CD14-positive monocyte (primary cell): ENCODE measurements around the gene SIAH3. TPM values are rescaled to one million over a fixed set of nuclear protein-coding genes. Genes with fewer than 3 reads are reported as not detected.

Experiments used
- DNase-seq, 3 donors: peaks; one replicate each; pipeline ENCODE4 v3.0.0-alpha.2; 2011 to 2022
- H2AFZ ChIP-seq: 2 replicates; pipeline ENCODE4 v1.6.0; 2012; ENCODE audit warnings: mild to moderate bottlenecking, low read depth, low read length, inconsistent platforms; ENCODE audit not compliant: insufficient read depth, poor library complexity, severe bottlenecking
- H3K27ac ChIP-seq, 2 donors: 1 replicate in 1 of 2; 2 replicates in 1 of 2; pipeline ENCODE4 v1.5.1; 2012 to 2013; ENCODE audit warnings: low read length in 2 of 2, control low read depth in 1 of 2, inconsistent platforms in 1 of 2, low read depth in 1 of 2, mild to moderate bottlenecking in 1 of 2
- H3K27me3 ChIP-seq, 2 donors: one replicate each; pipeline versions ENCODE4 v1.6.0 to v1.6.1; 2011 to 2013; ENCODE audit warnings: low read length in 2 of 2; ENCODE audit not compliant: control insufficient read depth in 2 of 2, insufficient read depth in 2 of 2
- H3K36me3 ChIP-seq, 2 donors: replicated peaks in 1 of 2; 1 replicate in 1 of 2; 2 replicates in 1 of 2; pipeline versions ENCODE4 v1.5.1 to v1.6.1; 2012 to 2013; ENCODE audit warnings: low read length in 2 of 2, control low read depth in 1 of 2, inconsistent platforms in 1 of 2, mild to moderate bottlenecking in 1 of 2; ENCODE audit not compliant: insufficient read depth in 2 of 2, control insufficient read depth in 1 of 2
- H3K4me1 ChIP-seq, 2 donors: 1 replicate in 1 of 2; 2 replicates in 1 of 2; pipeline versions ENCODE4 v1.5.1 to v1.6.1; 2012 to 2013; ENCODE audit warnings: low read length in 2 of 2, control low read depth in 1 of 2, inconsistent platforms in 1 of 2, mild to moderate bottlenecking in 1 of 2, moderate library complexity in 1 of 2; ENCODE audit not compliant: insufficient read depth in 2 of 2, control insufficient read depth in 1 of 2
- H3K4me2 ChIP-seq: replicated peaks from 2 replicates; pipeline ENCODE3; 2012; ENCODE audit warnings: low read length, moderate library complexity, mild to moderate bottlenecking; ENCODE audit not compliant: poor library complexity, severe bottlenecking; ENCODE audit errors: extremely low read depth
- H3K4me3 ChIP-seq, 3 experiments: fragments of 200-600 bp in 1 of 3; sonication (generic) in 1 of 3; replicated peaks in 1 of 3; 1 replicate in 2 of 3; 2 replicates in 1 of 3; pipeline ENCODE4 v1.5.1; 2011 to 2013; ENCODE audit warnings: low read length in 3 of 3, mild to moderate bottlenecking in 3 of 3, control low read depth in 2 of 3, low read depth in 2 of 3, inconsistent platforms in 1 of 3, moderate library complexity in 1 of 3
- H3K79me2 ChIP-seq: 2 replicates; pipeline ENCODE4 v1.6.0; 2012; ENCODE audit warnings: mild to moderate bottlenecking, control low read depth, inconsistent platforms, low read length, moderate library complexity; ENCODE audit not compliant: insufficient read depth
- H3K9ac ChIP-seq: 2 replicates; pipeline ENCODE4 v1.6.0; 2017; ENCODE audit warnings: low read length, mild to moderate bottlenecking; ENCODE audit not compliant: insufficient read depth, poor library complexity, severe bottlenecking
- H3K9me3 ChIP-seq, 2 donors: replicated peaks in 1 of 2; 1 replicate in 1 of 2; 2 replicates in 1 of 2; pipeline versions ENCODE4 v1.5.1 to v1.6.1; 2012 to 2013; ENCODE audit warnings: low read length in 2 of 2, control low read depth in 1 of 2; ENCODE audit not compliant: control insufficient read depth in 1 of 2, insufficient read depth in 1 of 2
- H4K20me1 ChIP-seq: 2 replicates; pipeline ENCODE4 v1.6.0; 2012; ENCODE audit warnings: mild to moderate bottlenecking, low read length, control low read depth, moderate library complexity; ENCODE audit not compliant: insufficient read depth
- H3K27ac Mint-ChIP-seq, 7 donors: one replicate each; pipeline ENCODE4 v1.8.0; 2020; ENCODE audit warnings: mild to moderate bottlenecking in 7 of 7, mixed read lengths in 7 of 7, moderate library complexity in 6 of 7, inconsistent platforms in 2 of 7
- H3K27me3 Mint-ChIP-seq, 3 donors: one replicate each; pipeline ENCODE4 v1.8.0; 2021 to 2022; ENCODE audit warnings: low read depth in 3 of 3, mild to moderate bottlenecking in 3 of 3, mixed read lengths in 3 of 3, moderate library complexity in 3 of 3, inconsistent platforms in 1 of 3
- H3K36me3 Mint-ChIP-seq, 2 donors: one replicate each; pipeline ENCODE4 v1.8.0; 2020; ENCODE audit warnings: mixed read lengths in 2 of 2, inconsistent platforms in 1 of 2, mild to moderate bottlenecking in 1 of 2
- H3K4me1 Mint-ChIP-seq: one replicate; pipeline ENCODE4 v1.8.0; 2020; ENCODE audit warnings: mild to moderate bottlenecking, mixed read lengths
- H3K4me3 Mint-ChIP-seq, 2 donors: one replicate each; pipeline ENCODE4 v1.8.0; 2020; ENCODE audit warnings: mild to moderate bottlenecking in 2 of 2, mixed read lengths in 2 of 2, moderate library complexity in 1 of 2
- H3K9me3 Mint-ChIP-seq, 7 donors: one replicate each; pipeline ENCODE4 v1.8.0; 2020 to 2022; ENCODE audit warnings: mixed read lengths in 7 of 7, mild to moderate bottlenecking in 6 of 7, moderate library complexity in 6 of 7, inconsistent platforms in 2 of 7
- CTCF ChIP-seq: fragments of 200-600 bp; IDR thresholded peaks from one replicate; pipeline ENCODE4 v1.8.0; 2022; ENCODE audit warnings: antibody characterized with exemption, mild to moderate bottlenecking
- WGBS: methylation state at CpG from one replicate; pipeline ENCODE4 v1.1.5; 2013; ENCODE audit warnings: missing lambda C conversion rate; ENCODE audit not compliant: insufficient coverage; 5-methylcytosine and 5-hydroxymethylcytosine counted together
- intact Hi-C, 2 donors: fragments of 100-400 bp; cut with micrococcal nuclease; formaldehyde crosslinking; loops; one replicate each; pipeline versions ENCODE4 v1.15.0 to v1.15.1; 2023
- polyA plus RNA-seq, 3 donors: library from polyadenylated mRNA; depleted of rRNA in 1 of 3; unstranded in 2 of 3; stranded (reverse) in 1 of 3; fragments of 300-500 nt in 2 of 3; fragments of >200 nt in 1 of 3; fragmentation: Illumina TruSeq in 2 of 3; gene quantifications; 1 replicate in 2 of 3; 2 replicates in 1 of 3; pipeline ENCODE4 v1.2.3, GENCODE V29; 2012 to 2021

Gene SIAH3
- polyA plus RNA-seq, 3 donors, result not detected

GRCh38 chr13:45752510-45752909 lies 99.0 kb downstream of the SIAH3 start:
- no peaks in the 10 kb centered on the region for H3K36me3 Mint-ChIP-seq
- WGBS, result no CpG with 5 or more reads among the region's 1 CpG
- H3K27ac Mint-ChIP-seq, result peak overlapping the region in 5 of 7 donors; percentile 35 to 77 (median 63)

GRCh38 chr13:45751885-45752284 lies 99.7 kb downstream of the SIAH3 start:
- Histone ChIP-seq H3K9ac (no peak overlapping the region), H3K27ac (no peak overlapping the region), H3K9me3 (peaks cover 6 to 9% of the 10 kb centered on the region in 2 donors), H2AFZ (no peak overlapping the region), H3K4me3 (no peak overlapping the region), H3K4me2 (no peak overlapping the region), H3K36me3 (no peaks in the 10 kb centered on the region), H4K20me1 (no peaks in the 10 kb centered on the region), H3K4me1 (peaks cover 6 to 8% of the 10 kb centered on the region in 2 donors), H3K27me3 (no peaks in the 10 kb centered on the region), H3K79me2 (no peaks in the 10 kb centered on the region)
- intact Hi-C loops, result no loop called here
- no peak overlapping the region for H3K4me3 Mint-ChIP-seq
- no peak for DNase-seq
- peaks cover 17% of the 10 kb centered on the region for H3K4me1 Mint-ChIP-seq
- H3K36me3 Mint-ChIP-seq, result no peaks in the 10 kb centered on the region
- H3K27me3 Mint-ChIP-seq, result peaks cover 0 to 1% (median 0%) of the 10 kb centered on the region in 3 donors
- no peak for TF ChIP-seq CTCF
- H3K9me3 Mint-ChIP-seq, result peaks cover 17 to 33% (median 21%) of the 10 kb centered on the region in 7 donors
- peak overlapping the region in 2 of 7 donors; percentile 1 to 29 for H3K27ac Mint-ChIP-seq

More at GRCh38 chr13:45752510-45752909, 99.0 kb downstream of the SIAH3 start:
- Histone ChIP-seq H2AFZ (peak overlapping the region; percentile 36), H3K27me3 (no peaks in the 10 kb centered on the region), H3K4me2 (no peak overlapping the region), H3K4me1 (peaks cover 6 to 8% of the 10 kb centered on the region in 2 donors), H4K20me1 (no peaks in the 10 kb centered on the region), H3K36me3 (no peaks in the 10 kb centered on the region), H3K9ac (no peak overlapping the region), H3K9me3 (peaks cover 12 to 15% of the 10 kb centered on the region in 2 donors), H3K4me3 (no peak overlapping the region), H3K79me2 (no peaks in the 10 kb centered on the region), H3K27ac (peak overlapping the region in 1 of 2 donors; percentile 37)
- no peak for TF ChIP-seq CTCF
- DNase-seq, result peak in 2 of 3 donors; percentile 7 to 17
- Mint-ChIP-seq H3K4me3 (no peak overlapping the region), H3K27me3 (peaks cover 0 to 1% (median 0%) of the 10 kb centered on the region in 3 donors), H3K9me3 (peaks cover 19 to 39% (median 26%) of the 10 kb centered on the region in 7 donors), H3K4me1 (peaks cover 12% of the 10 kb centered on the region)
- intact Hi-C loops, result no loop called here
